ENCODE data around the gene CASZ1. TPM values are rescaled to one million over a fixed set of nuclear protein-coding genes. Genes with fewer than 3 reads are reported as not detected.

CASZ1 gene
- total RNA-seq, 1 experiment from 2014 or later, result 11.7 TPM

DNA sequence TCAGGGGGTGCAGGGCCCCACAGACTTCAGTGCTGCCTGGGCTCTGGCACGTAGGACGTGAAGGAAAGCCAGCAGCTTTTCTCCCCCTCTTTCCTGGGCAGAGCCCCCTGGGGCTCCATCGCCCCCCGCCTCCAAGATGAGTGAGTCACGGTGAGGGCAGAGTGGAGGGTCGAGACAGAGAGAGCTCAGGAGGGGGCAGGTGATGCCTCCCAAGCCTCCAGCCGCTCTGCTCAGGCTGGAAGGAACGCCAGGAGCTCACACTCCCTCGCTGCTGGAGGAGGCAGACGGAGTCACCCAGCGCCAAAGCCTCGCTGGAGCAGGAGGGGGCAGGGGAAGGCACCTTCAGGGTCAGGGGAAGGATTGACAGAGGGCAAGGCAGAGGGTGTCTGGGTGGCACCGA, 119.5 kb downstream of the CASZ1 start:
- ChIA-PET POLR2A (no interaction called here), CTCF (interaction anchor here (0.6 to 1.6 kb wide), 6 partner anchors 9 to 233 kb away, joined by 3 to 6 read pairs (median 3); no protein-coding TSS in a partner anchor)
- Mint-ChIP-seq H3K27me3 (ENCODE audit: low read depth) (no peaks in the 10 kb centered on the region; the same call in 1 of the 2 replicates), H3K9me3 (no peaks in the 10 kb centered on the region), H3K27ac (peak overlapping the region; percentile 15; the same call in 1 of the 2 replicates), H3K4me3 (no peak overlapping the region), H3K36me3 (no peaks in the 10 kb centered on the region), H3K4me1 (peaks cover 43% of the 10 kb centered on the region)
- TF ChIP-seq PRRX2 (CRISPR knock-in tag; IDR thresholded peaks at IDR 0.05) (no peak), ETV6 (CRISPR knock-in tag; IDR thresholded peaks at IDR 0.05) (no peak), ESRRA (CRISPR knock-in tag; IDR thresholded peaks at IDR 0.05; ENCODE audit: borderline replicate concordance) (no peak), ELF4 (CRISPR knock-in tag; IDR thresholded peaks at IDR 0.05; ENCODE audit: low read depth) (no peak), GTF2I (CRISPR knock-in tag; conservative IDR thresholded peaks at IDR 0.05) (no peak), ZNF263 (CRISPR knock-in tag; IDR thresholded peaks at IDR 0.05; ENCODE audit: low read depth) (no peak), GABPB1 (CRISPR knock-in tag; IDR thresholded peaks at IDR 0.05) (no peak), JUN (CRISPR knock-in tag; IDR thresholded peaks at IDR 0.05) (no peak), ZNF396 (CRISPR knock-in tag; IDR thresholded peaks at IDR 0.05; ENCODE audit: borderline replicate concordance) (no peak), FOXJ3 (CRISPR knock-in tag; IDR thresholded peaks at IDR 0.05; ENCODE audit: borderline replicate concordance) (no peak), MXD4 (CRISPR knock-in tag; IDR thresholded peaks at IDR 0.05; ENCODE audit: borderline replicate concordance) (no peak), ZNF671 (CRISPR knock-in tag; IDR thresholded peaks at IDR 0.05) (no peak), GRHL2 (CRISPR knock-in tag; IDR thresholded peaks at IDR 0.05; ENCODE audit: insufficient replicate concordance, severe bottlenecking) (no peak)
- TF ChIP-seq, protein P1, sequence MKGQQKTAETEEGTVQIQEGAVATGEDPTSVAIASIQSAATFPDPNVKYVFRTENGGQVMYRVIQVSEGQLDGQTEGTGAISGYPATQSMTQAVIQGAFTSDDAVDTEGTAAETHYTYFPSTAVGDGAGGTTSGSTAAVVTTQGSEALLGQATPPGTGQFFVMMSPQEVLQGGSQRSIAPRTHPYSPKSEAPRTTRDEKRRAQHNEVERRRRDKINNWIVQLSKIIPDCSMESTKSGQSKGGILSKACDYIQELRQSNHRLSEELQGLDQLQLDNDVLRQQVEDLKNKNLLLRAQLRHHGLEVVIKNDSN (CRISPR knock-in tag; IDR thresholded peaks at IDR 0.05), result no peak
- TF ChIP-seq, protein P2, sequence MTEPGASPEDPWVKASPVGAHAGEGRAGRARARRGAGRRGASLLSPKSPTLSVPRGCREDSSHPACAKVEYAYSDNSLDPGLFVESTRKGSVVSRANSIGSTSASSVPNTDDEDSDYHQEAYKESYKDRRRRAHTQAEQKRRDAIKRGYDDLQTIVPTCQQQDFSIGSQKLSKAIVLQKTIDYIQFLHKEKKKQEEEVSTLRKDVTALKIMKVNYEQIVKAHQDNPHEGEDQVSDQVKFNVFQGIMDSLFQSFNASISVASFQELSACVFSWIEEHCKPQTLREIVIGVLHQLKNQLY (CRISPR knock-in tag; IDR thresholded peaks at IDR 0.05), result no peak
- TF ChIP-seq, protein P3, sequence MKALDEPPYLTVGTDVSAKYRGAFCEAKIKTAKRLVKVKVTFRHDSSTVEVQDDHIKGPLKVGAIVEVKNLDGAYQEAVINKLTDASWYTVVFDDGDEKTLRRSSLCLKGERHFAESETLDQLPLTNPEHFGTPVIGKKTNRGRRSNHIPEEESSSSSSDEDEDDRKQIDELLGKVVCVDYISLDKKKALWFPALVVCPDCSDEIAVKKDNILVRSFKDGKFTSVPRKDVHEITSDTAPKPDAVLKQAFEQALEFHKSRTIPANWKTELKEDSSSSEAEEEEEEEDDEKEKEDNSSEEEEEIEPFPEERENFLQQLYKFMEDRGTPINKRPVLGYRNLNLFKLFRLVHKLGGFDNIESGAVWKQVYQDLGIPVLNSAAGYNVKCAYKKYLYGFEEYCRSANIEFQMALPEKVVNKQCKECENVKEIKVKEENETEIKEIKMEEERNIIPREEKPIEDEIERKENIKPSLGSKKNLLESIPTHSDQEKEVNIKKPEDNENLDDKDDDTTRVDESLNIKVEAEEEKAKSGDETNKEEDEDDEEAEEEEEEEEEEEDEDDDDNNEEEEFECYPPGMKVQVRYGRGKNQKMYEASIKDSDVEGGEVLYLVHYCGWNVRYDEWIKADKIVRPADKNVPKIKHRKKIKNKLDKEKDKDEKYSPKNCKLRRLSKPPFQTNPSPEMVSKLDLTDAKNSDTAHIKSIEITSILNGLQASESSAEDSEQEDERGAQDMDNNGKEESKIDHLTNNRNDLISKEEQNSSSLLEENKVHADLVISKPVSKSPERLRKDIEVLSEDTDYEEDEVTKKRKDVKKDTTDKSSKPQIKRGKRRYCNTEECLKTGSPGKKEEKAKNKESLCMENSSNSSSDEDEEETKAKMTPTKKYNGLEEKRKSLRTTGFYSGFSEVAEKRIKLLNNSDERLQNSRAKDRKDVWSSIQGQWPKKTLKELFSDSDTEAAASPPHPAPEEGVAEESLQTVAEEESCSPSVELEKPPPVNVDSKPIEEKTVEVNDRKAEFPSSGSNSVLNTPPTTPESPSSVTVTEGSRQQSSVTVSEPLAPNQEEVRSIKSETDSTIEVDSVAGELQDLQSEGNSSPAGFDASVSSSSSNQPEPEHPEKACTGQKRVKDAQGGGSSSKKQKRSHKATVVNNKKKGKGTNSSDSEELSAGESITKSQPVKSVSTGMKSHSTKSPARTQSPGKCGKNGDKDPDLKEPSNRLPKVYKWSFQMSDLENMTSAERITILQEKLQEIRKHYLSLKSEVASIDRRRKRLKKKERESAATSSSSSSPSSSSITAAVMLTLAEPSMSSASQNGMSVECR (CRISPR knock-in tag; IDR thresholded peaks at IDR 0.05; ENCODE audit: borderline replicate concordance), result no peak
- TF ChIP-seq, protein P4, sequence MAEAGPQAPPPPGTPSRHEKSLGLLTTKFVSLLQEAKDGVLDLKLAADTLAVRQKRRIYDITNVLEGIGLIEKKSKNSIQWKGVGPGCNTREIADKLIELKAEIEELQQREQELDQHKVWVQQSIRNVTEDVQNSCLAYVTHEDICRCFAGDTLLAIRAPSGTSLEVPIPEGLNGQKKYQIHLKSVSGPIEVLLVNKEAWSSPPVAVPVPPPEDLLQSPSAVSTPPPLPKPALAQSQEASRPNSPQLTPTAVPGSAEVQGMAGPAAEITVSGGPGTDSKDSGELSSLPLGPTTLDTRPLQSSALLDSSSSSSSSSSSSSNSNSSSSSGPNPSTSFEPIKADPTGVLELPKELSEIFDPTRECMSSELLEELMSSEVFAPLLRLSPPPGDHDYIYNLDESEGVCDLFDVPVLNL (CRISPR knock-in tag; IDR thresholded peaks at IDR 0.05; ENCODE audit: borderline replicate concordance, low read depth), result no peak
- TF ChIP-seq, protein P5, sequence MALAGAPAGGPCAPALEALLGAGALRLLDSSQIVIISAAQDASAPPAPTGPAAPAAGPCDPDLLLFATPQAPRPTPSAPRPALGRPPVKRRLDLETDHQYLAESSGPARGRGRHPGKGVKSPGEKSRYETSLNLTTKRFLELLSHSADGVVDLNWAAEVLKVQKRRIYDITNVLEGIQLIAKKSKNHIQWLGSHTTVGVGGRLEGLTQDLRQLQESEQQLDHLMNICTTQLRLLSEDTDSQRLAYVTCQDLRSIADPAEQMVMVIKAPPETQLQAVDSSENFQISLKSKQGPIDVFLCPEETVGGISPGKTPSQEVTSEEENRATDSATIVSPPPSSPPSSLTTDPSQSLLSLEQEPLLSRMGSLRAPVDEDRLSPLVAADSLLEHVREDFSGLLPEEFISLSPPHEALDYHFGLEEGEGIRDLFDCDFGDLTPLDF (CRISPR knock-in tag; IDR thresholded peaks at IDR 0.05), result no peak
- TF ChIP-seq, protein P6, sequence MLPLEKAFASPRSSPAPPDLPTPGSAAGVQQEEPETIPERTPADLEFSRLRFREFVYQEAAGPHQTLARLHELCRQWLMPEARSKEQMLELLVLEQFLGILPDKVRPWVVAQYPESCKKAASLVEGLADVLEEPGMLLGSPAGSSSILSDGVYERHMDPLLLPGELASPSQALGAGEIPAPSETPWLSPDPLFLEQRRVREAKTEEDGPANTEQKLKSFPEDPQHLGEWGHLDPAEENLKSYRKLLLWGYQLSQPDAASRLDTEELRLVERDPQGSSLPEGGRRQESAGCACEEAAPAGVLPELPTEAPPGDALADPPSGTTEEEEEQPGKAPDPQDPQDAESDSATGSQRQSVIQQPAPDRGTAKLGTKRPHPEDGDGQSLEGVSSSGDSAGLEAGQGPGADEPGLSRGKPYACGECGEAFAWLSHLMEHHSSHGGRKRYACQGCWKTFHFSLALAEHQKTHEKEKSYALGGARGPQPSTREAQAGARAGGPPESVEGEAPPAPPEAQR (CRISPR knock-in tag; IDR thresholded peaks at IDR 0.05), result no peak
- ATAC-seq (no peak), DNase-seq (ENCODE audit: low spot score) (no peak)

Data from WTC11 (cell line).